H1 (cell line): ENCODE measurements around the gene NELFCD. TPM values are rescaled to one million over a fixed set of nuclear protein-coding genes. Genes with fewer than 3 reads are reported as not detected.

Experiments
- CTCF ChIA-PET: fragments of 300-600 bp; sonication (Branson Sonifier 250); formaldehyde crosslinking; loops from one replicate; lab custom pipeline; 2021; ENCODE audit not compliant: partially characterized antibody; lab: Charles Lee
- POLR2A ChIA-PET: fragments of 300-600 bp; sonication (Branson Sonifier 250); formaldehyde crosslinking; loops from one replicate; lab custom pipeline; 2021; ENCODE audit warnings: inconsistent platforms; ENCODE audit not compliant: partially characterized antibody; lab: Charles Lee
- DNase-seq, 2 experiments: peaks; one replicate each; pipeline versions ENCODE4 v3.0.0 to v3.0.0-alpha.2; 2010 to 2022; ENCODE audit warnings: low spot score in 2 of 2, low read depth in 1 of 2, mixed read lengths in 1 of 2
- FAIRE-seq: peaks from 2 replicates; lab custom pipeline; 2011; peaks lifted over from hg19 to GRCh38; lab: Jason Lieb, UNC
- H2AFZ ChIP-seq: 2 replicates; pipeline ENCODE4 v1.8.1; 2012; ENCODE audit warnings: low read length, inconsistent platforms
- H2AK5ac ChIP-seq: 2 replicates; pipeline ENCODE4 v1.6.1; 2013; ENCODE audit warnings: low read depth, low read length
- H2BK120ac ChIP-seq: replicated peaks from 2 replicates; pipeline ENCODE3; 2013; ENCODE audit warnings: low read depth, low read length, inconsistent platforms
- H2BK12ac ChIP-seq: 2 replicates; pipeline ENCODE4 v1.6.1; 2013; ENCODE audit warnings: low read depth, low read length
- H2BK15ac ChIP-seq: 2 replicates; pipeline ENCODE4 v1.6.1; 2013; ENCODE audit warnings: low read length
- H2BK20ac ChIP-seq: 2 replicates; pipeline ENCODE4 v1.6.1; 2013; ENCODE audit warnings: low read length
- H2BK5ac ChIP-seq: 2 replicates; pipeline ENCODE4 v1.6.1; 2013; ENCODE audit warnings: low read depth, low read length
- H3K14ac ChIP-seq: 2 replicates; pipeline ENCODE4 v1.6.1; 2013; ENCODE audit warnings: inconsistent platforms; ENCODE audit not compliant: insufficient read length
- H3K18ac ChIP-seq: 2 replicates; pipeline ENCODE4 v1.6.1; 2013; ENCODE audit warnings: low read length; ENCODE audit errors: extremely low read depth
- H3K23ac ChIP-seq: 2 replicates; pipeline ENCODE4 v1.6.1; 2013; ENCODE audit warnings: inconsistent platforms; ENCODE audit not compliant: insufficient read length
- H3K23me2 ChIP-seq: 2 replicates; pipeline ENCODE4 v1.6.1; 2013; ENCODE audit warnings: low read depth, low read length
- H3K27ac ChIP-seq: 2 replicates; pipeline ENCODE4 v1.6.1; 2011; ENCODE audit warnings: low read depth, low read length, inconsistent platforms
- H3K27me3 ChIP-seq, 4 experiments: replicated peaks in 1 of 4; 1 replicate in 1 of 4; 2 replicates in 3 of 4; pipeline versions ENCODE4 v1.6.1 to v1.8.1; 2011 to 2013; ENCODE audit warnings: low read length in 3 of 4, mild to moderate bottlenecking in 3 of 4, inconsistent platforms in 2 of 4, mixed read lengths in 2 of 4, moderate library complexity in 1 of 4; ENCODE audit not compliant: control insufficient read depth in 3 of 4, insufficient read depth in 3 of 4; ENCODE audit errors: extremely low read depth in 1 of 4
- H3K36me3 ChIP-seq, 4 experiments: 2 replicates each; pipeline versions ENCODE4 v1.6.1 to v1.8.1; 2011 to 2013; ENCODE audit warnings: mild to moderate bottlenecking in 4 of 4, low read length in 3 of 4, moderate library complexity in 2 of 4, control low read depth in 1 of 4, inconsistent platforms in 1 of 4; ENCODE audit not compliant: insufficient read depth in 4 of 4, control insufficient read depth in 2 of 4
- H3K4ac ChIP-seq: replicated peaks from 2 replicates; pipeline ENCODE3; 2013; ENCODE audit warnings: low read length, low read depth, mixed read lengths, inconsistent platforms; ENCODE audit not compliant: insufficient read length
- H3K4me1 ChIP-seq, 4 experiments: replicated peaks in 1 of 4; 1 replicate in 1 of 4; 2 replicates in 3 of 4; pipeline versions ENCODE4 v1.6.1 to v1.8.1; 2011 to 2013; ENCODE audit warnings: low read length in 3 of 4, inconsistent platforms in 2 of 4, mixed read lengths in 1 of 4; ENCODE audit not compliant: insufficient read depth in 4 of 4, control insufficient read depth in 3 of 4
- H3K4me2 ChIP-seq, 2 experiments: 2 replicates each; pipeline versions ENCODE4 v1.6.1 to v1.8.1; 2011 to 2013; ENCODE audit warnings: low read depth in 2 of 2, low read length in 2 of 2, control low read depth in 1 of 2, inconsistent platforms in 1 of 2, mild to moderate bottlenecking in 1 of 2; ENCODE audit not compliant: insufficient read depth in 1 of 2
- H3K4me3 ChIP-seq, 4 experiments: fragments of 200-600, 300-600 bp in 1 of 4; sonication (generic), shearing (Covaris generic), sonication (Bioruptor Twin) in 1 of 4; 2 replicates each; pipeline versions ENCODE4 v1.5.1 to v1.8.1; 2011 to 2016; ENCODE audit warnings: low read length in 4 of 4, low read depth in 3 of 4, control low read depth in 2 of 4, inconsistent platforms in 2 of 4, mild to moderate bottlenecking in 2 of 4, mixed read lengths in 1 of 4, moderate library complexity in 1 of 4; ENCODE audit not compliant: insufficient read depth in 2 of 4; ENCODE audit errors: extremely low read depth in 1 of 4
- H3K56ac ChIP-seq: replicated peaks from 2 replicates; pipeline ENCODE3; 2013; ENCODE audit warnings: low read depth, mild to moderate bottlenecking, mixed read lengths, low read length, inconsistent platforms; ENCODE audit not compliant: insufficient read length
- H3K79me1 ChIP-seq: 2 replicates; pipeline ENCODE4 v1.6.1; 2013; ENCODE audit warnings: low read depth, low read length, control low read depth
- H3K79me2 ChIP-seq, 2 experiments: 2 replicates each; pipeline versions ENCODE4 v1.6.1 to v1.8.1; 2012 to 2013; ENCODE audit warnings: low read length in 2 of 2, mild to moderate bottlenecking in 2 of 2, inconsistent platforms in 1 of 2; ENCODE audit not compliant: insufficient read depth in 2 of 2, control insufficient read depth in 1 of 2
- H3K9ac ChIP-seq, 4 experiments: replicated peaks in 1 of 4; 1 replicate in 1 of 4; 2 replicates in 3 of 4; pipeline versions ENCODE4 v1.6.1 to v1.8.1; 2011 to 2013; ENCODE audit warnings: low read depth in 3 of 4, low read length in 3 of 4, control low read depth in 2 of 4, mild to moderate bottlenecking in 2 of 4, moderate library complexity in 2 of 4, inconsistent platforms in 1 of 4; ENCODE audit errors: extremely low read depth in 1 of 4
- H3K9me3 ChIP-seq, 2 experiments: 2 replicates each; pipeline versions ENCODE4 v1.6.1 to v1.8.1; 2012 to 2013; ENCODE audit warnings: mild to moderate bottlenecking in 2 of 2, moderate library complexity in 2 of 2, control low read depth in 1 of 2, inconsistent platforms in 1 of 2, low read depth in 1 of 2, low read length in 1 of 2, mixed read lengths in 1 of 2; ENCODE audit not compliant: insufficient read depth in 2 of 2
- H4K20me1 ChIP-seq, 2 experiments: replicated peaks in 1 of 2; 2 replicates each; pipeline versions ENCODE3 to v1.8.1; 2011 to 2013; ENCODE audit warnings: inconsistent platforms in 2 of 2, low read length in 2 of 2, mild to moderate bottlenecking in 1 of 2; ENCODE audit not compliant: insufficient read depth in 2 of 2, control insufficient read depth in 1 of 2
- H4K5ac ChIP-seq: 2 replicates; pipeline ENCODE4 v1.6.1; 2013; ENCODE audit warnings: low read length, low read depth, mixed read lengths, inconsistent platforms; ENCODE audit not compliant: insufficient read length
- H4K8ac ChIP-seq: 2 replicates; pipeline ENCODE4 v1.8.0; 2013; ENCODE audit warnings: mild to moderate bottlenecking, moderate library complexity, low read length, inconsistent platforms; ENCODE audit not compliant: insufficient read depth; ENCODE audit errors: extremely low read depth
- H4K91ac ChIP-seq: replicated peaks from 2 replicates; pipeline ENCODE3; 2013; ENCODE audit warnings: low read length, mixed read lengths, inconsistent platforms; ENCODE audit not compliant: insufficient read length
- ASH2L ChIP-seq: fragments of 200-600, 300-600 bp; sonication (generic); IDR thresholded peaks from one replicate; pipeline ENCODE4 v1.7.1; 2017; ENCODE audit warnings: low read length
- BRCA1 ChIP-seq: IDR thresholded peaks from 2 replicates; pipeline ENCODE4 v1.6.1; 2012; ENCODE audit warnings: low read depth, low read length, improper control_type of control experiment
- CBX5 ChIP-seq: fragments of 300-800, 300-1000 bp; sonication (generic); IDR thresholded peaks from 2 replicates; pipeline ENCODE4 v1.7.1; 2016; ENCODE audit warnings: antibody characterized with exemption, low read length, low read depth
- CEBPB ChIP-seq: IDR thresholded peaks from 2 replicates; pipeline ENCODE4 v1.6.1; 2012; ENCODE audit warnings: low read depth, low read length
- CREB1 ChIP-seq: IDR thresholded peaks from 2 replicates; pipeline ENCODE4 v1.6.1; 2012; ENCODE audit warnings: inconsistent platforms
- EGR1 ChIP-seq: IDR thresholded peaks from 2 replicates; pipeline ENCODE4 v1.6.1; 2011; ENCODE audit warnings: low read depth, low read length, borderline replicate concordance
- HDAC2 ChIP-seq, 2 experiments: fragments of 300-600 bp in 1 of 2; sonication (generic) in 1 of 2; IDR thresholded peaks; 2 replicates each; pipeline ENCODE4 v1.6.1; 2011 to 2012; ENCODE audit warnings: low read depth in 2 of 2, low read length in 2 of 2, mild to moderate bottlenecking in 2 of 2, moderate library complexity in 2 of 2, borderline replicate concordance in 1 of 2, inconsistent platforms in 1 of 2
- KDM5A ChIP-seq: fragments of 200-600 bp; IDR thresholded peaks from 2 replicates; pipeline ENCODE4 v1.7.1; 2012; ENCODE audit warnings: mild to moderate bottlenecking, low read length, inconsistent platforms, mixed read lengths
- POLR2AphosphoS5 ChIP-seq: IDR thresholded peaks from 2 replicates; pipeline ENCODE4 v1.6.1; 2011; ENCODE audit warnings: low read depth, low read length
- SAP30 ChIP-seq: fragments of 300-600 bp; sonication (generic); IDR thresholded peaks from 2 replicates; pipeline ENCODE4 v1.7.1; 2012; ENCODE audit warnings: low read length, moderate library complexity, mild to moderate bottlenecking, inconsistent platforms; ENCODE audit not compliant: insufficient read depth, insufficient replicate concordance
- SIX5 ChIP-seq: IDR thresholded peaks from 2 replicates; pipeline ENCODE4 v1.6.1; 2011; ENCODE audit warnings: mild to moderate bottlenecking, low read depth, low read length
- WGBS, 2 experiments: shearing (Covaris generic) in 1 of 2; methylation state at CpG; one replicate each; pipeline versions ENCODE4 v1.1.6 to v1.1.7; 2013 to 2015; ENCODE audit warnings: low lambda C conversion rate in 2 of 2, mixed read lengths in 2 of 2, inconsistent platforms in 1 of 2, low coverage in 1 of 2, missing lambda C conversion rate in 1 of 2; ENCODE audit not compliant: insufficient replicate concordance in 2 of 2, insufficient coverage in 1 of 2, insufficient read length in 1 of 2; ENCODE audit errors: extremely low coverage in 1 of 2, missing lambda C conversion rate in 1 of 2; 5-methylcytosine and 5-hydroxymethylcytosine counted together
- polyA plus RNA-seq, 7 experiments: library from polyadenylated mRNA; depleted of rRNA in 3 of 7; stranded (reverse) in 5 of 7; unstranded in 2 of 7; fragments of >200 nt in 5 of 7; fragments of 200-250 nt in 2 of 7; gene quantifications; 1 replicate in 5 of 7; 2 replicates in 1 of 7; 4 replicates in 1 of 7; pipeline versions ENCODE4 v1.2.1 to v1.2.3, GENCODE V29; 2011 to 2013; ENCODE audit warnings: missing spikeins in 2 of 7, mixed read lengths in 2 of 7
- total RNA-seq: library from RNA; stranded (reverse); fragmentation: NEBNext Ultra II Directional; extraction: Animal tissue kit (Norgen Biotek cat#: 25700); gene quantifications from 2 replicates; pipeline ENCODE4 v1.2.1, GENCODE V29; 2021
- TF ChIP-seq, protein P1 (sequence below): IDR thresholded peaks from 2 replicates; pipeline ENCODE4 v1.6.1; 2012; ENCODE audit warnings: low read length, inconsistent platforms

Gene NELFCD
- total and polyA plus RNA-seq, 2 of the 8 experiments (the other 6 are each of a cell fraction or from before 2014, with no cell fraction given), result 35.5 to 59.6 TPM

- Histone ChIP-seq H3K9ac (peak overlapping the region; percentile 64 to 90 (median 88)), H3K4me3 (peak overlapping the region; percentile 84 to 93 (median 89)), H3K79me1 (peaks cover 2% of the 10 kb centered on the region), H2BK5ac (no peak overlapping the region; the same call in 1 of the 2 replicates), H3K36me3 (peaks cover 2 to 59% (median 19%) of the 10 kb centered on the region in 4 experiments; a peak in 5 of 8 replicates), H3K27ac (peak overlapping the region; percentile 70), H3K27me3 (peaks cover 0 to 9% (median 4%) of the 10 kb centered on the region in 4 experiments; a peak in 3 of 7 replicates), H2BK120ac (no peak overlapping the region), H3K9me3 (no peaks in the 10 kb centered on the region), H2BK12ac (no peak overlapping the region; the same call in 1 of the 2 replicates), H4K20me1 (peaks cover 9 to 12% of the 10 kb centered on the region in 2 experiments), H4K91ac (peak overlapping the region; percentile 51), H3K4me1 (peaks cover 0 to 6% (median 1%) of the 10 kb centered on the region in 4 experiments; a peak in 3 of 7 replicates), H4K5ac (no peak overlapping the region), H3K4ac (peak overlapping the region; percentile 65), H3K23ac (no peak overlapping the region), H3K4me2 (peak overlapping the region; percentile 84 to 87), H3K23me2 (peaks cover 6% of the 10 kb centered on the region), H4K8ac (peak overlapping the region; percentile 99), H3K56ac (no peak overlapping the region), H2BK20ac (no peak overlapping the region), H2AK5ac (no peak overlapping the region; the same call in 1 of the 2 replicates), H3K79me2 (peaks cover 6 to 13% of the 10 kb centered on the region in 2 experiments; a peak in 3 of 4 replicates), H2BK15ac (no peak overlapping the region), H2AFZ (no peak overlapping the region), H3K18ac (no peak overlapping the region; the same call in 1 of the 2 replicates), H3K14ac (no peak overlapping the region)
- DNase-seq, result no peak
- FAIRE-seq, result no peak
- 35% methylated on average over 13 of the region's 13 CpGs; no CpG with 5 or more reads in 1 of the 2 experiments for WGBS, 2 experiments
- POLR2A ChIA-PET, result interaction anchor here (0.6 to 3.1 kb wide), 18 partner anchors 9 to 278 kb away, joined by 3 to 28 read pairs (median 3); partner anchors contain the start of gene PRELID3B
- CTCF ChIA-PET, result interaction anchor here (0.6 to 2.2 kb wide), 10 partner anchors 16 to 461 kb away, joined by 3 to 8 read pairs (median 4); no protein-coding TSS in a partner anchor
- no peak for TF ChIP-seq CEBPB
- no peak for TF ChIP-seq BRCA1
- TF ChIP-seq CREB1, result no peak
- TF ChIP-seq, protein P1, sequence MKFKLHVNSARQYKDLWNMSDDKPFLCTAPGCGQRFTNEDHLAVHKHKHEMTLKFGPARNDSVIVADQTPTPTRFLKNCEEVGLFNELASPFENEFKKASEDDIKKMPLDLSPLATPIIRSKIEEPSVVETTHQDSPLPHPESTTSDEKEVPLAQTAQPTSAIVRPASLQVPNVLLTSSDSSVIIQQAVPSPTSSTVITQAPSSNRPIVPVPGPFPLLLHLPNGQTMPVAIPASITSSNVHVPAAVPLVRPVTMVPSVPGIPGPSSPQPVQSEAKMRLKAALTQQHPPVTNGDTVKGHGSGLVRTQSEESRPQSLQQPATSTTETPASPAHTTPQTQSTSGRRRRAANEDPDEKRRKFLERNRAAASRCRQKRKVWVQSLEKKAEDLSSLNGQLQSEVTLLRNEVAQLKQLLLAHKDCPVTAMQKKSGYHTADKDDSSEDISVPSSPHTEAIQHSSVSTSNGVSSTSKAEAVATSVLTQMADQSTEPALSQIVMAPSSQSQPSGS, result no peak
- no peak for TF ChIP-seq EGR1
- TF ChIP-seq SIX5, result no peak
- TF ChIP-seq ASH2L, result no peak
- no peak for TF ChIP-seq SAP30
- no peak for TF ChIP-seq HDAC2 (IDR thresholded peaks at IDR 0.05; ENCODE audit: borderline replicate concordance in 1 of 2, low read depth in 2 of 2, low read length in 2 of 2)
- TF ChIP-seq POLR2AphosphoS5, result no peak
- TF ChIP-seq CBX5, result no peak
- TF ChIP-seq KDM5A, result no peak
These were observed 50.5 kb downstream of the NELFCD start for GRCh38 chr20:59031564-59032022.
